HG02759 (cell line): ENCODE results near the gene FAAP100.

Source experiments
- ATAC-seq: cut with Tn5 transposase; IDR thresholded peaks from one replicate; pipeline ENCODE4 v1.9.1; 2021; ENCODE audit warnings: mild to moderate bottlenecking, moderate library complexity; ENCODE audit not compliant: unreplicated experiment

The FAAP100 gene

GRCh38 chr17:81526662-81527571 is 25.2 kb downstream of the FAAP100 start:
- ATAC-seq, result no peak

GRCh38 chr17:81524865-81525159 is 27.3 kb downstream of the FAAP100 start:
- no peak for ATAC-seq

- ATAC-seq, result no peak
These were observed 27.9 kb downstream of the FAAP100 start for GRCh38 chr17:81524039-81524864.

- ATAC-seq, result no peak
These were observed 28.6 kb downstream of the FAAP100 start for GRCh38 chr17:81523402-81524038.

- ATAC-seq, result no peak
These were observed 29.4 kb downstream of the FAAP100 start for GRCh38 chr17:81522491-81523401.

GRCh38 chr17:81520021-81520901 is 31.9 kb downstream of the FAAP100 start:
- no peak for ATAC-seq

- ATAC-seq, result no peak
These were observed 32.7 kb downstream of the FAAP100 start for GRCh38 chr17:81519284-81520020.

GRCh38 chr17:81518785-81519283 is 33.3 kb downstream of the FAAP100 start:
- no peak for ATAC-seq

- no peak for ATAC-seq
These were observed 33.9 kb downstream of the FAAP100 start for GRCh38 chr17:81518113-81518784.

- peak; percentile 26 for ATAC-seq
These were observed 34.6 kb downstream of the FAAP100 start for GRCh38 chr17:81517339-81518112.

- ATAC-seq, result no peak
These were observed 35.2 kb downstream of the FAAP100 start for GRCh38 chr17:81517009-81517338.

GRCh38 chr17:81516439-81516838 is 35.7 kb downstream of the FAAP100 start:
- ATAC-seq, result no peak

GRCh38 chr17:81515530-81516041 is 36.6 kb downstream of the FAAP100 start:
- ATAC-seq, result no peak

- ATAC-seq, result peak; percentile 26
These were observed 37.2 kb downstream of the FAAP100 start for GRCh38 chr17:81514739-81515529.

- peak; percentile 1 for ATAC-seq
These were observed 37.7 kb downstream of the FAAP100 start for GRCh38 chr17:81514489-81514738.

GRCh38 chr17:81513753-81514488 is 38.2 kb downstream of the FAAP100 start:
- ATAC-seq, result no peak
